GM21447 (cell line): ENCODE data around the gene SPIRE1.
"Not testable (repeated sequence)": the region's sequence is repeated elsewhere in the genome, so short reads cannot be mapped to it uniquely, and the experiment has no call there.

Source experiments
- ATAC-seq: cut with Tn5 transposase; IDR thresholded peaks from one replicate; pipeline ENCODE4 v1.9.1; 2021; ENCODE audit not compliant: unreplicated experiment

The SPIRE1 gene

DNA sequence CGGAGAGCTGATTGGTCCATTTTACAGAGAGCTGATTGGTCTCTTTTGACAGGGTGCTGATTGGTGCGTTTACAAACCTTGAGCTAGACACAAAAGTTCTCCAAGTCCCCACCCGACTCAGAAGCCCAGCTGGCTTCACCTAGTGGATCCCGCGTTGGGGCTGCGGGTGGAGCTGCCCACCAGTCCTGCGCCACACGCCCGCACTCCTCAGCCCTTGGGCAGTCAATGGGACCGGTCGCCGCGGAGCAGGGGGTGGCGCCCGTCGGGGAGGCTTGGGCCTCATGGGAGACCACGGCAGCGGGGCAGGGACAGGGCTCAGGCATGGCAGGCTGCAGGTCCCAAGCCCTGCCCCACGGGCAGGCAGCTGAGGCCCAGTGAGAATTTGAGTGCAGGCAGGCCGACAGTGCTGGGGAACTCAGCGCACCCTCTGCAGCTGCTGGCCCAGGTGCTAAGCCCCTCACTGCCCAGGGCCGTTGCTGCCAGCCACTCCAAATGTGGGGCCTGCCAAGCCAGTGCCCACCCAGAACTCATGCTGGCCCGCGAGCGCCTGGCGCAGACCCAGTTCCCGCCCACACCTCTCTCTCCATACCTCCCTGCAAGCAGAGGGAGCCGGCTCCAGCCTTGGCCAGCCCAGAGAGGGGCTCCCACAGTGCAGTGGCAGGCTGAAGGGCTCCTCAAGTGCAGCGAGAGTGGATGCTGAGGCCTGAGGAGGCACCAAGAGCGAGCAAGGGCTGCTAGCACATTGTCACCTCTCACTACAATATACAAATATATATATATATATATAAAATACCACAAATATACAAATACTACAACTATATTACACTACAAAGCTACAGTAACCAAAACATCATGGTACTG, 100.7 kb downstream of the SPIRE1 start:
- ATAC-seq, result no peak

DNA sequence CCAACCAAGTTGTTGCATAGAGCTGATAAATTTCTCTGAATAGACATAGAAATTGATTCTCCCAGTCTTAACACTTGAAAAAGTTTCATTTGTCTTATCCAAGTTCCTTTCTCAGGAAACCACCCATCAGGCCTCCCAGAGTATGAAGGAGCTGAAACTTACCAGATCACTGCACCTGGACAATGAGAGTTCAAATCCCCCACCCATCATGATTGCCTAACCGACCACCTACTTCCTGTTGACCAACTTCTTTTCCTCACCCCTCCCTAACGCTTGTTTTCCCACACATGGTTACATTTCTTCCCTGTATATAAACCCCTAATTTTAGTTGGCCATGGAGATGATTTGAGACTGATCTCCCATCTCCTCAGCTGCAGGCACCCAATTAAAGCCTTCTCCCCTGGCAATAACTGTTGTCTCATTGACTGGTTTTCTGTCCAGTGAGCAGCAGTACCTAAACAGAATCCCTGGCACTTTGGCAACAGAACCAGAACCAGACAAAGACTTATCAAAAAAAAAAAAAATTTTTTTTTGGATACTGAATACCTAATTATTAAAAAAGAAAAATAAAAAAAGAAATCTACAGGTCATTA, 103.0 kb downstream of the SPIRE1 start:
- ATAC-seq, result no peak

DNA sequence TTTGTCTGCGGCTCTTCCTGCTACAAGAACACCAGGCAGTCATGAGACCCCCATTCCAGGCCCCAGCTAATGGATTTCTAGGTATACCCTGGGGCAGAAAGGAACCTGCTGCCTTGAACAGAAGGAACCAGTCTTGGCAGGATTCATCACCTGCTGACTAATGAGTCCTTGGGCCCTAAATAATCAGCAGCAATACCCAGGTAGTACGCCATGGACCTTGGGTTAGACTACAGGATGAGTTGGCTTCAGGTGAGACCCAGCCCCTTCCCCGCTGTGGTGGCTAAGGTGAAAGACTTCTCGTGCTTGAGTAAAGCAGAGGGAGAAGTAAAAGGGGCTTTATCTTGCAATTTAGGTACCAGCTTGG, 105.0 kb downstream of the SPIRE1 start:
- ATAC-seq, result no peak

DNA sequence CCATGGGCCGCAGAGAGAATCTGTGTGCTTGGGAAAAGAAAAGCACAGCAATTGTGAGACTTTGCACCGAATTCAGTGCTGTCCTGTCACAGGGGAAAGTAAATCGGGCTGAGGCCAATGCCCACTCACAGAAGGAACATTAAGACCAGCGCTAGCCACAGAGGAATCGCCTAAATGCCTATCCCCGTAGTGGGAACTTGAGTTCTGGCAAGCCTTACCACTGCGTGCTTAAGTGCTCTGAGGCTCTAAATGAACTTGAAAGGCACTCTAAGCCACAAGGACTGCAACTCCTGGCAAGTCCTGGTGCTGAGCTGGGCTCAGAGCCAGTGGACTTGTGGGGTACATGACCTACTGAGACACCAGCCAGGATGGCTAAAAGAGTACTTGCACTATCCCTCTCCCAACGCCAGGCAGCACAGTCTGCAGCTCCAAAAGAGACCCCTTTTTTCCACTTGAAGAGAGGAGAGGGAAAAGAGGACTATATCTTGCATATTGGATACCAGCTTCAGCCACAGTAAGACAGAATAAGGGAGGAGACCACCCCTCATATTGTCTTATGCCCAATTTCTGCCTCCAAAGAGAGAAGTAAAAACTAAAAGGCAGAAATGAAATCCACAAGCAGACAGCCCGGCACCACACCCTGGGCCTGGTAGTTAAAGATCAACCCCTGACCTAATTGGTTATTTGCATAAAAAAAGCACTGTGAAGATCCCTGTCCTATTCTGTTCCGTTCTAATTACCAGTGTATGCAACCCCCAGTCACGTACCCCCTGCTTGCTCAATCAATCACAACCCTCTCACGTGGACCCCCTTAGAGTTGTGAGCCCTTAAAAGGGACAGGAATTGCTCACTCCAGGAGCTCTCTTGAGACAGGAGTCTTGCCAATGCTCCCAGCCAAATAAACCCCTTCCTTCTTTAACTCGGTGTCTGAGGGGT, 105.7 kb downstream of the SPIRE1 start:
- not testable (repeated sequence) for ATAC-seq

DNA sequence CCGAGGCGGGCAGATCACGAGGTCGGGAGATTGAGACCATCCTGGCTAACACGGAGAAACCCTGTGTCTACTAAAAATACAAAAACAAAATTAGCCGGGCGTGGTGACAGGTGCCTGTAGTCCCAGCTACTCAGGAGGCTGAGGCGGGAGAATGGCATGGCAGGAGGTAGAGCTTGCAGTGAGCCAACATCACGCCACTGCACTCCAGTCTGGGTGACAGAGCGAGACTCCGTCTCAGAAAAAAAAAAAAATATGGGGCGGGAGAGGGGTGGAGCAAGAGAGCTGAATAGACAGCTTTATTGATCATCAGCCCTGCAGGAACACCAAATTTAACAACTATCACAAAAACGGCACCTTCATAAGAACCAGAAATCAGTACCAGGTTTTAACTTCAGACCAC, 106.4 kb downstream of the SPIRE1 start:
- not testable (repeated sequence) for ATAC-seq

DNA sequence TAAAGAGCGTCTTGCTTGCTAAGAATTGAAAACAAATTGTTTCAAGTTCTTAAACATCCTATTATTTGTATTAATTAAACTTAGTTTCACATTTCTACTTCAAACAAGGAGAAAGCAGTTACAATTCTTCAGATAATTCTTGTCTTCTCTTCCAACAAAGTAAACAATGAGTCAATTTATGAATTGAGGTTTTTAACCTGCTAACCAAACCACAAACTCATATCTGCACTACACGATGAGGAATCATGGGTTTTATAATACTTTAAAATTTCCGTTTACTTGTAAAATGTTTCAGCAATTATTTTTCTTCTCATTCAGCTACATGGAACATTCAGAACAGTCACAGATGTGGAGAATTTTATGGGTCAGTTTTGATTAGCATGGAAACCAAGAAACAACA, 114.2 kb downstream of the SPIRE1 start:
- no peak for ATAC-seq

DNA sequence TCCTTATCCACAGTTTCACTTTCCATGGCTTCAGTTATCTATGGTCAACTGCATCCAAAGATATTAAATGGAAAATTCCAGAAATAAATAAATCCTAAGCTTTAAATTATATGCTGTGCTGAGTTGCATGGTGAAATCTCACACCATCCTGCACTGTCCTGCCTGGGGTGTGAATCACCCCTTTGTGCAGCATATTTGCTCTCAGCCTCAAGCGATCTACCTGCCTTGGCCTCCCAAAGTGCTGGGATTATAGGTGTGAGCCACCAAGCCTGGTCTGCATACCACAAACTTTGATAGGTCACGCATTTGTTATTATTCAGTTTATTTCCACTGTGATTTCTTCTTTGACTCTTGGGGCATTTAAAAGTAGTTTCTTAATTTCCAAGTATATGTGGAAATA, 117.2 kb downstream of the SPIRE1 start:
- ATAC-seq, result no peak

DNA sequence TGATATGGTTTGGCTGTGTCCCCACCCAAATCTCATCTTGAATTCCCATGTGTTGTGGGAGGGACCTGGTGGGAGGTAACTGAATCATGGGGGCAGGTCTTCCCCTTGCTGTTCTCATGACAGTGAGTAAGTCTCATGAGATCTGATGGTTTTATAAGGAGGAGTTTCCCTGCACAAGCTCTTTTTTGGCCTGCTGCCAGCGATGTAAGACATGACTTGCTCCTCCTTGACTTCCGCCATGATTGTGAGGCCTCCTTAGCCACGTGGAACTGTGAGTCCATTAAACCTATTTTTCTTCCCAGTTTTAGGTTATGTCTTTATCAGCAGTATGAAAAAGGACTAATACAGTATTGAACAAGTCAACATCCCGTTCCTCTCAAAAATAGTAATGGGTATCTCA, 118.7 kb downstream of the SPIRE1 start:
- ATAC-seq, result not testable (repeated sequence)

DNA sequence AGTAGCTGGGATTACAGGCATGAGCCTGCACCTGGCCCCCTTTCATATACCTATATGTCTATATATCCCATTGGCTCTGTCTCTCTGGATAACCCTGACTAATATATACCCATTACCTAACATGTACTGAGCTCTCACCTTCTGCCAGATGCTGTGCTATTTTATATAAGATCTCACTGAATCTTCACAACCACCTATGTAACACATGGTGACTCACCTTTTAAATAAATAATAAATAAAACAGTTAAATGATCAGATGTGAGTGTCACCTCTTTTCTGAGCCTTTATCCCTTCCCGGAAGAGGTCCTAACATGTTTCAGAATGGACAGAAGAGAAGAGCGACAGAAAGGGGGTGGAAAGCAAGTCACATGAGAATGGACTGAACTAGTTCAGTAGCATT, 123.1 kb downstream of the SPIRE1 start:
- no peak for ATAC-seq

DNA sequence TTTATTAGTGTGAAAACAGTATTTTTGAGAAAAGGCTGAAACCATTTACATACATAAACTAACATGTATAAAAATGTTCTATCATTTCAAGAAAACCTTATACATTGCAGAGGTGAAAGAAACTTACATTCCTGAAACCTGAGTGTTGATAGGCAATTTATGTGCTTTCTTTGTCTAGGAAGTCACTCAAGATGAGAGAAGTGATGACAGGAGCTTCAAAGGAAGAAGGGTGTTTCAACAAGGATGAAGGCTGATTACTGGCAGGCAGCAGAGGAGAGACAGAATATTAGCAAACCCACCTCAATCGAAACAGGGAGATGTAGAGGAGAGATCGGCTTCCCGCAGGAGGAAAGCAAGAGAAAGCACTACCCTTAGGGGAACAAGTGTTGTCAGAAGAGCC, 125.2 kb downstream of the SPIRE1 start:
- no peak for ATAC-seq

DNA sequence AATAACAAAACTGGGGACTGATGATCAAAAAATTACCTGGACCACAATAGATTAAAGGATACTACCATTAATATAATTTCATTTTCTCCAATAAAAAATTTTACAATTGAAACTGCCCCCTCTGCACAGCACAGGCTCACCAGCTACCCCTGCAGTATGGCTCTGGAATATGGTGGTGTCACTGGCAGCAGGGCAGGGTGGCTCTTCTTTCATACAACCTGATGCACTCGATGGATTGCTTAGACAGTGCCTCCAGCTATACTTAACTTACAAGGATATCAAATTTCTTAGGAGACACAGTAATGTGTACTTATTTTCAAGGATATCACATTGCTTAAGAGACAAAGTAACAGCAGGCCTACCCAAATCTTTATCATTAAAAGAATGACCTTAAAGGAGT, 126.2 kb downstream of the SPIRE1 start:
- no peak for ATAC-seq

DNA sequence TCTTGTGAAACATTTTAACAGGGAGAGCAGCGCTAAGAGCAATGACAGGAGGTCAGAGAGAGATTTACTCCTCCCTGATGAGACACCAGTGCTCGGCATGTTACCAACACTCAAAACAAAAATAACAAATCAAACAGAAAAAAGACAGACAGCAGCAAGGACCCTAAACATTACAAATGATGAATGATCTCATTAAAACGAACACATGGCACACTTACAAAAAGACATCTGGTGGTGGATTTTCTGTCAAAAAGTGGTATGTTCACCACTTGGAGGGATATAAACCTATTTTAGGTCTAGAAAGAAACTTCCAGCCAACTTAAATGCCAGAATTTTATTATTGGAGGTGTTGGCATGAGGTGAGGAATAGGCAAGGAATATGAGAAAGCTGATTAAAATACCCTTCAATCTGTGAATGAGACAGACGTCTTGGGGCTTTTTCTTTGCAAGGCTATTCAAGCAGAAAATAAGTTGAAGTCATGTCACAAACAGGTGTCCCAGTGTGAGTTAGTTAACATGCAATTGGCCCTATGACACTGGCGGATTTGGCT, 137.4 kb downstream of the SPIRE1 start:
- ATAC-seq, result no peak

DNA sequence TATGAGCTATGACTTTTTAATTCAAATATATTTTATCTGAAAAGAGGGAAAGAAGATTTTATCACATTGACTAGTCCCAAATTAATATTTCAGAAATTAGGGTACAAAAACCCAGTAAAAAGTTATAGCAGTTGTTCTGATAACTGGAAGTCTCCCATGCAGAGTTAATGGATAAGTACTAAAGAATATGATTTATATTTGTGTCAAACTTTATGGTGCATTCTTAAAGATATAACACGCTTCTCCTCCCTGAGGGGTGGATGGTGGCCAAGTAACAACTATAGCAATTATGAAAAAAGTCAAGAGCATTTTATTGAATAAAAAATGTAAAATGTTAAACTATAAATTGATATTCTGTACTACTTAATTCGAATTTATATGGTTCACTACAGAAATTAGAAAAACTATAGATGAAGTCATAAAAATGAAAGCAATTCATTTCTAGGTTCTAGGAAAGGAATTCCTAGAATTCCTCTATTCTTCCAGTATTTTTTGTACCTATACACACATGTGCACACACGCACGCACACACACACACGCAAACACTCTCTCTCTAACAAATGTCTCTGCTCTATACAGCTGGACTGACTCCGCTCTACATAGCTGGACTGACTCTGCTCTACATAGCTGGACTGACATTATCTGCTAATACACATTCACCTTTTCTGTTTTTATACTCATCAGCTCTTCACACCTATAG, 138.9 kb downstream of the SPIRE1 start:
- ATAC-seq, result no peak

DNA sequence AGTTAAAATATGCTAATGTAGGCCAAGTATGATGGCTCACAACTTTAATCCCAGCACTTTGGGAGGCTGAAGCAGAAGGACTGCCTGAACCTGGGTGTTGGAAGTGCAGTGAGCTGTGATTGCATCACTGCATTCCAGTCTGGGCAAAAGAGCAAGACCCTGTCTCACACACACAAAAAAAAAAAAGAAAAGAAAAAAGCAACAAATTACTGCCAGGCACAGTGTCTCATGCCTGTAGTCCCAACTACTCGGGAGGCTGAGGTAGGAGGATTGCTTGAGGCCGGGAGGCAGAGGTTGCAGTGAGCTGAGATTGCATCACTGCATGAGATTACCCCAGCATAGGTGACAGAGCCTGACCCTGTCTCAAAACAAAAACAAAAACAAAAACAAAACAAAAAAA, 139.6 kb downstream of the SPIRE1 start:
- ATAC-seq, result no peak

DNA sequence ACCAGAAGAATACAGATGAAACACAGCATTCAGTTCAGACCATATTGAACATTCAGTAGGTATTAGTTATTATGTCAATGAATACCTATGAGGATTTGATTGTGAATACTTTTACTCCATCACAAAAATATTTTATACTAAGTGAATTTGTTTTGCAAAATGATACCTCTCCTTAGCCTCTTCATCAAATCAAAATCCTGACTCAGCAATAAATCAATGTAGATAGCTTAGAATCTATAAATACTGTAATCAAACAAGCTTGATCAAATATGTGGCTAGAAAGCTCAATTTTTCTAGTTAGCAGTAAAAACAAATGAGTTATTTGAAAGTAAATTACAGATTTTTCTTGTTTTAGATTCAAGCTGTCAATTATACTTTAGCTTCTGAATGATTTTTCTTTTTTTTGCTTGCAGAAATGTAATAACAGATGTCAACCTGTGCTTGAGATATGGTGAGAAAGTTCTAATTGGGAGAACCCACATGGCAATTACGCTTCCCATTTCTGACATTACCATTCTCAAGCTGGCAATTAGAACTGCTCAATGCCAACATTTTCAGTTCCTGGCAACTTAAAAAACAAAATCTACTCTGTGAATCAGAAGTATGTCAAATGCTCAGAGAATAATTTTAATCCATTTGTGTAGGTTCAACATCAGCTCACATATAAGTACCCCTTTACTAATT, 140.6 kb downstream of the SPIRE1 start:
- ATAC-seq, result no peak

DNA sequence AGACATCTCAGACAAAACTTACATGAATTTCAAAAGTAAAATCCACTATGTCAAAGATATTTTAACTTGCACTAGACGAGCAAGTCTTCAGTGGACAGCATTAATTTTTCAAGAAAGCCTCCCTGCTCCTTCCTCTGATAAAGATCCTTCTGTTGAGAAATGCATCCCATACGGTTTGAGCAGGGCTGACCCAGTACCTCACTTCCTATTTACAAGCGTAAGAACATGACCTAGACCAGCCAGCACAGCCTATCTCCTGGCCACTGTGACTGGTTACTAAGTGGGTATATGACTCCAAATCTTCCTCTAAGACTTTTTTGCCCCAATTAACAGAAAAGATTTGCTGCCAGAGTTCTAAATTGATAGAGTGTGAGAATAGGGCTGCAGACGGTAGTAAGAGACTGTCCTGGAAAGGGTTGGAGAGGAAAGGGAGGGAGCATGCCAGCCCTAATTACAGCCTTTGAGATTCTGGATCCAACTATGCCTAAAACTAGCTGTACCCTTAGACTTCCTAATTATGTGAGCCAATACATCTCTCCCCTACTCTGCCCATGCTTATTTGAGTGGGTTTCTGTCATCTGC, 141.8 kb downstream of the SPIRE1 start:
- ATAC-seq, result no peak

DNA sequence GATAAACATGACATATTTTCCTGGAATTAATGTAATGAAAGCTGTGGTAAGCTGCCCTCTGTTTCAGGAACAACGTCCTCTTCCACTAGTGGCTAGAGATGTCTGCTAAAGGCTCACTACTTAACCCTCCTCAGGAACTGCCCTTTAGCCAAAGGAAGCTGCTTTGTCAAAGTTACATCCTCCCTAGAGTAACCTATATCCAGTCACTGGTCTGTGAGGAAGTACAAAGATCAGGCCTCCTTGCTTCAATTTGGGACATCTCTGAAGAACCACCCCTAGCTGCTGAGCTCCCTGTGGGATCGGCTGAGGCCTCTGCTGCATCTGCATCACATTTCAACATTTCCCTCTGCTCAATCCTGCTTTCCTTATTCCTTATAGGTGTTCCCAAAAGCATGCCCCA, 142.4 kb downstream of the SPIRE1 start:
- ATAC-seq, result no peak

DNA sequence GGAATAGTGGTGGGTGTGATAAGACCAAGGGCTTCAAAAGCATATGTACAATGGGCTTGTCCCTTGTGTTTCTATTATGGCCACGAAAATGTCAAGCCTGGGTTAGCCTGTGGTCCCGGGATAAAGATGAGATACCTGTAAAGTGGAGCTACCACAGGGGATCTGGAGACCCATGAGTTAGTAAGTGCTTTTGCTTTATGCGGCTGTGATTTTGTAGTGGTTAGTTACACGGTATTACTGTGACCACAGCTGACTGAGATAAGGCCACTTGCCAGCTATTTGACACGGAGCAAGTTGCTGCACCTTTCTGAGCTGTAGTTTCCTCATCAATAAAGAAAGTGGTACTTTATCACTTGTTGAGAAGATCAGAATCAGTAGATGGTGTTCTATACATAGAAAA, 150.9 kb downstream of the SPIRE1 start:
- ATAC-seq, result no peak

DNA sequence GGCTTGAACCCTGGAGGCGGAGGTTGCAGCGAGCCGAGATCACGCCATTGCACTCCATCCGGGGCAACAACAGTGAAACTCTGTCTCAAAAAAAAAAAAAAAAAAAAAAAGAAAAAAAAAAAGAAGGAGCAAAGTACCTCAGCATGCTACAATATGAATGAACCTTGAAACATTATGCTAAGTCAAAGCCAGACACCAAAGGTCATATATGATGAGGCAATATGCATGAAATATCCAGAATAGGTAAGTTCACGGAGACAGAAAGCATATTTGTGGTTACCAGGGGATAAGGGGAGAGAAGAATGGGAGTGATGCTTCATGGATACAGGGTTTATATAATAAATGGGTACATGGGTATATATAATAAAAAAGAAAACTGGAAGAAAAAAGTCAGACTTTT, 156.9 kb downstream of the SPIRE1 start:
- no peak for ATAC-seq

DNA sequence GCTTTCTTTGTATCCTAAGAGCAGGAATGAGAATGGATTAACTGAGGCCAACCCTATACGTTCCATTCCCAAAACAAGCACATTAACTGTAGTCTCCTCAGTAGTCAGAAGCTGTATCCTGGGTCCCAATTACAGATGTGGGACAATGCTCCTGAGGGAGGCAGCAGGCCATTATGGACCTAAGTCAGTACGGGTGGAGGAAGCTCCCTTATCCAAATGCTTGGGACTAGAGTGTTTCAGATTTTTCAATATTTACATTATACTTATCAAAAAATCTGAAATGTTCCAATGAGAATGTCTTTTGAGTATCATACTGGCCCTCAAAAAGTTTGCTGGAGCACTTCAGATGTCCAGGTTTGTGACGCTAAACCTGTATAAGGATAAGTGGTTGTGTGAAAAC, 160.1 kb downstream of the SPIRE1 start:
- no peak for ATAC-seq
